Activated naive CD4-positive, alpha-beta T cell (primary cell): Measurements from ENCODE around the gene PKD2.
"Not testable (repeated sequence)": the region's sequence is repeated elsewhere in the genome, so short reads cannot be mapped to it uniquely, and the experiment has no call there.

Experiments
- DNase-seq, 4 experiments: peaks; one replicate each; lab custom pipeline; 2025; lab: John Stamatoyannopoulos, UW

PKD2 gene

DNA sequence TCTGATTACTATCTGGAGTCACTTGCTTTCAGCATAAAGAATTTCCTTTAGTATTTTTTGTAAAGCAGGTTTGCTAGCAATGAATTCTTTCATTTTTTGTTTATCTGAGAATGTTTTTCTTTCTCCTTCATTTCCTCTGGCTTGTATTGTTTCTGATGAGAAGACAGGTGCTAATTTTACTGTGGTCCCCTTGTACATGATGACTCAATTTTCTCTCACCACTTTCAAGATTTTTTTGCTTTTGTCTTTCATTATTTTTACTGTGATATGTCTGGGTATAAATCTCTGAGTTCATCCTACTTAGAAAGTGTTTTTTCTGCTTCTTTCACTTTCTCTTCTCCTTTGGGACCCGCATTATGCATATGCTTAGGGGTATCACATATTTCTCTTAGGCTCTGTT is 62.6 kb downstream of the PKD2 start:
- no peak for DNase-seq

DNA sequence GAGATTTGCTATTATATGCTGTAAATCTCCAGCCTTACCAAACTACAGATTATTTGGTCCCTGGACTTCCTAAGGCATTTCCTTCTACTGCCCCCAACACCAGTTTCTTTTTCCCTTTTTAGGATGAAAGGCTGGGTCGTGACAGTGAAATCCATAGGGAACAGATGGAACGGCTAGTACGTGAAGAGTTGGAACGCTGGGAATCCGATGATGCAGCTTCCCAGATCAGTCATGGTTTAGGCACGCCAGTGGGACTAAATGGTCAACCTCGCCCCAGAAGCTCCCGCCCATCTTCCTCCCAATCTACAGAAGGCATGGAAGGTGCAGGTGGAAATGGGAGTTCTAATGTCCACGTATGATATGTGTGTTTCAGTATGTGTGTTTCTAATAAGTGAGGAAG is 67.9 kb downstream of the PKD2 start:
- DNase-seq, result no peak

DNA sequence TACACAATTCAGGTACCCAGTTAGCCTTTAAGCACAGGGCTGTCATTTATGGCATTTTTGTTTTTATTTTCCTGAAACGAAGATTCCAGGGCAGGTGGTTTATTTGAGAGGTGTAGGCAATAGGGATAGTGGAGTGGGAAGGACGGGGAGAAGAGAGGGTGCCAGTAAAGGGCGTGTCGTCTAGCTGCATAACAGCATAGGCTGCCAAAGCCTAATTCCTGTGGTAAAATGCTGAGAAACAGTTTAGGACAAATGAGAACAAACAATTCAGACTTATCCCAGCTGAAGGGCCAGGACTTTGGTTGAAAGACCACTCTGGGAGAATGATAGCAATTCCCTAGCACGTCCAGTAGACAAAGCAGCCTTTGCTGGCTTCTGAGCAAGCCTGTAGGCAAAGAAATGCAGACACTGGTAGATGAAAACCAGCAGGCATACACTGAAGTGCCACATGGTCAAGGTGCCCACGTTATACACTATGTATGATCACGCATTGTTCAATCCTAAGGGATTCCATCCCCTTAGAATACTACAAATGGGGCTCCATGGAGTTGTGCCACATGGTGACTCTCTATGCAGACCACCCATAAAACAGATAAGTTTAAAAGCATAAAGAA is 70.6 kb downstream of the PKD2 start:
- DNase-seq, result no peak

DNA sequence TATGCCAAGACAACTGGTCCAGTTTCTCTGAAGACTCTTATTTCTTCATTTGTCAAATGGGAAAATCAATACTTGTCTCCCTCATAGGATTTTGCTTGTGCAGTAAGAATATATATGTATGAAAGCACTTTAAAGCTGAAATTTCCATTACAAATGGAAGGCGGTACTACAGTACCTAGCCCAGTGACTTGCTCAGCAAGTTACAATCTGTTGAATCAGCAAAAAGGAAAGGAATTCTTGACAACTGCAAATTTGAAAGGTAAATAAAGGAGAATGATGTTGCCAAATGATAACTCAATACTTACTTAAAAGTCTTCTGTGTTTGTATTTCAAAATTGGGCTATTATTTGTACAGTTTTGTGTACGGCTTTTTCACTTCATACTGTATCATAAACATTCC is 71.1 kb downstream of the PKD2 start:
- DNase-seq, result no peak

DNA sequence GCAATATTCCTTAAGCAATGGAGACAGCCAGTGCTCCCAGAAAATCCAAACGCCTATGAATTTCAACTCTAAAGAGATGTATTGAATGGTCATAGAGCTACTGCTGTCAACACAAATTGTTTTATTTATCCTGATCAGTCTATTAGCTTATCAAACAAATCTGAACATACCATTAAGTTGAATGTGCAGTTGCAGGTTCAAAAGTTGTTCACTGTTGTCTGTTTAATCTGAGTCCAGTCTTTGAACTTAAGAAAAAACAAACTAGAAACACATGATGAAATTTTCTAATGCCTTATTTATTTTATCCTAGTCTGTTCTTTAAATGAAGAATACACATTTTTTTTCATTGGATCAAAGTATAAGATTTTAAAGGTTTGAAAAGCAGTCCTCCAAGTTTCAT is 73.2 kb downstream of the PKD2 start:
- DNase-seq, result no peak

DNA sequence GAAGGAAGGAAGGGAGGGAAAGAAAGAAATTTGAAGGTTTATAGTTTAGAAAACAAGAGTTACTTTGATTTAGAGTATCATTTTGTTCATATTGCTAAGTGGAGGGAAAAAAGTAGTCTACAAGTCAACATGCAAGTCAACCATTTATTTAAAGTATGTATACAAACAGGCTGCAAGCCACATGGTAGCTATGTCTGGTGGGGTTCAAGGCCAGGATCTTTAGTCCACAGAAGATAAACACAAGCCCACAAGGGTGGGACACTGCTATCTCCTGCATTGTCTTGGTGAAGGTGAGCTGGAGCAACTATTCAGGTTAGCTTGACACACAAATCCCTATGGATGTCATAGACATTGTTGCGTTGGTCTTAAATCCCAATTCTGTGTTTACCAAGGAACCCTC is 79.6 kb downstream of the PKD2 start:
- no peak for DNase-seq

DNA sequence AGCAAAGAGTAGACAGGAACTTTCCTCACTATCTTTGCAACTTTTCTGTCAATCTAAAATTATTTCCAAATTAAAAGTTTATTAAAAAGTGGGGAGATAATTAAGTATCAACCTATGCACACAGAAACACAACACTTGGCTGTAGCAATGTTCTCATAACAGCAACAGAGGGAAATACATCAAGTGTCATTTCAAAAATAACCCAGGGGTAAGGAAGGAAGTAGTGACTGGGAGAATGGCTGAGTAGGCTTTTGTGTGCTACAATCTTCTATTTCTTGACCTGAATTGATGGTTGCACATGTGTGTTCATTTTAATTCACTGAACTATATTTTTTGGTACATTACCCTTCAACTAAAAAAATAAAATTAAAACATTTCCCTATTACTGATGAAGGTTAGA is 83.5 kb downstream of the PKD2 start:
- no peak for DNase-seq

DNA sequence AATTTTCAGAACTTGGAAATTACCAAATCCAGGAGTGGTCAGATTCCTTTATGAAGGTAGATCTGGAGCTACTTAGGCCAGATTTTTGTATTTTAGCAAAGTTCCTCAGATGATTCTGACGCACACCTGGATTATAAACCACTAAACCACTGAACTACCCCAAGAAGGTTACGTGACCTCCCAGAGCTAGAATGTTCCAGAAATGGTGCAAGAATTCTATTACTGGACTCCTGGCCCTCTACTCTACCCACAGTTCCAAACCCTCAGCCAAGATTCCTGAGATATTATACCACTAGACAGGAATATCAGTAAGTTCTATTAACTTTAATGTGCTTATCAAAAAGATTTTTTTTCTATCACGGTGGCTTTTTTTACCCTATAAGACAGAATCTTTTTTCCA is 83.9 kb downstream of the PKD2 start:
- no peak for DNase-seq

DNA sequence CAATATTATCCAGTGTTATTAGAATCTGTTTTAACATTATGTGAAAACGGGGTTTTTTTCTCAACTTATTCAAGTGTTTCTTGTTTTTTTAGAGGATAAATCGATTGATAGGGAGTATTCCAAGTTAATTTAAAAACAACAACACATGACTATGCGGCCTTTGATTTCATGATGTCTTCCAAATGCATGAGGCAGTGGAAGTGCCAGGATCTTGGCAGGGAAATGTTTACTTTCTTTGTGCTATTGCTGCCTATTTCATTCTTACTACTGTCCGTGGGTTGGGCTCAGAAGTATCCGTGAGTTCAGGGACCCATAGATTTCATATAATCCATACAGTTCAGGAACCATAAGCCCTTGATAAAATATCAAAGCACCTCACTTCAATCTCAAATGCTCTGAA is 86.4 kb downstream of the PKD2 start:
- DNase-seq, result no peak

DNA sequence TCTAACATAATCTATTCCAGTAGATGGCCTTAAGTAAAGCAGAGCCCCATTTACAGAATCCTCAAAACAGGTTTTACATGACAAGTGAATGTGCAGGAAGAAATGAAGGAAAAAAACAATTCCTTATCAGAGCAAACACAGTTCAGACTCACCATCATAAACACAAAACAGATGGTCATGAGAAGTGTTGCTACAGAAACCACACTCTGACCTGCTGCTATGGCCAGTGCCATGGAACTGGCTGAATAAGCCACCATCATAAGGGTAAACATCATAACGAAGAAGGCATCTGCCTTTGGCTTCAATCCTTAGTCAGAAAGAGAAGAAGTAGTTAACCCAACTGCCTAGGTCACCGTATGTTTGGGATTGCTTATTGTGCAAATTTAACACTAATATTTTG is 89.9 kb downstream of the PKD2 start:
- DNase-seq, result no peak

DNA sequence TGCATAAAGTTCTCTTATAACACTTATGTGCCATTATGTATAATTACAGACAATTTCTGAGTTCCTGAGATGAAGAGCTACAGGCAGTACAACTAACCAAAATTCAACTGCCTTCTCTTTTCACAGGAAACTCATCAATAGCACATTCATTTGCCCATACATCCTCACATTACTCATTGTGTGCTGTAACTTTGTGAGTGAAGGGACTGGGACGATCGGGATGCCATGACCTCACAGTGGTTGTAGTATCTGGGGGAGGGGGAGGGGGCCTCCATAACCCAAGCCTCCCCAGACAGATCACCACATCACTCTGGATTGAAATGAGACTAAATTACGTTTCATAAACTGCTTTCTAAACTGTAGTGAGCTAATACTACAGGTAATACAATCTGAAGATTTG is 90.3 kb downstream of the PKD2 start:
- DNase-seq, result no peak

DNA sequence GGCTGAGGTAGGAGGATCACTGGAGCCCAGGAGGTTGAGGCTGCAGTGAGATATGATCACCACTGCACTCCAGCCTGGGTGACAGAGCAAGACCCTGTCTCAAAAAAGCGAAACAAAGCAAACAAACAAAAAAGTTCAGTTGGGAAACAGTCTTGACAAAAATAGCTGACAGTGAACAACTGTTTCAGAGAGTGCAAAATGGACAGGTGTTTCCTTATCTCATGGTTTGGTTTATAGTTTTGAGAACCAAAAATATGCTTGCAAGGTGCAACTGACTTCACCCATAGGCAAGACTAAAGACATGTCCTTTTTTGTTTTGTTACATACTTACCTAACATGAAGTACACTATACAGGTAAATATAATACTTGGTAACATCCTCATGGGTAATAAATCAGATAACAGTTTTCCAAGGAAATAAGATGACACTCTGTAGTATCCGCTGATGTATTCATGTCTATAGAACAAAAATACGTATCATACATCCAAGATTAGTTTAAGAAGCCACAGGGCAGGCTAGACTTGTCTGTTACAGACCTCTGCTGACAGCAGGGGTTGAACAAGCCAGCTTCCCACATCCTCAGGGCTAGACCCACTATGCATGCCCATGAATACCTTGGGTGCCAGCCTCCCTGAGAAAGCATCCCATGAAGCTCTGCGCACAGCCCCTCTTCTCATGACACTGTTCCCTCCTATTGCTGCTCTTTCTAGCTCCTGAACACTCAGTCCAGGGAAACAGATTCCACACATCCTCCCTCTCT is 91.7 kb downstream of the PKD2 start:
- DNase-seq, result no peak

DNA sequence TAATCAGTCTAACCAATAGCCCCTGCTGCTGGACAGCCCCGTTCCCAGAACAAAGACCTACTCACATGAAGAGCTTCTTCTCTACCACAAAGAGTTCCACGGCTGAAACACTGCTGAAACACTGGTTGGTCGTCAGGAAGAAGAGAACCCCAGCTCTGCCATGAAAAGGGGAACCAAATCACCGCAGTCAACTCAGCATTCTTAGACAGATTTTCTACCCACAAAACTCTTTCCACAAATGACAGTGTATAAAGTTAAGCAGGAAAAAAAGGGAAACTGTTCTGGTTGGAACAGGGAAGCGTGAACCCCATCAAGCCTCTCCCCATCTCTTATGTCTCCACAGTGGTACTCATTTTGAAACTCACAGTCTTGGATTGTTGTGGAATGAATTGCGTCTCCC is 93.7 kb downstream of the PKD2 start:
- no peak for DNase-seq

DNA sequence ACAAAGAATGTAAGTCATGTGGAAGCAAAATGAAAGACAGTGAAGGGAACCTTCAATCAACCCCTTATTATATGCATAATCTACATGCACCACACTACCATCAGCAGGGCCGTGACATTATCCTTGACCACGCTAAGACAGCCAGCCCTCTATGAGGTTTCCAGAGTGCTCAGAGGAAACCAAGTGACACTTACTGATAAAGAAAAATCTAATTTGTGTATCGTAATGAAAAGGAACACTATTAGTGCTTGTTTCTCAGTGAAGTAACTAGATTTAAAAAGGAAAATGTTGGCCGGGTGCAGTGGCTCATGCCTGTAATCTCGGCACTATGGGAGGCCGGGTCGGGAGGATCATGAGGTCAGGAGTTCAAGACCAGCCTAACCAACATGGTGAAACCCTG is 94.6 kb downstream of the PKD2 start:
- DNase-seq, result no peak

DNA sequence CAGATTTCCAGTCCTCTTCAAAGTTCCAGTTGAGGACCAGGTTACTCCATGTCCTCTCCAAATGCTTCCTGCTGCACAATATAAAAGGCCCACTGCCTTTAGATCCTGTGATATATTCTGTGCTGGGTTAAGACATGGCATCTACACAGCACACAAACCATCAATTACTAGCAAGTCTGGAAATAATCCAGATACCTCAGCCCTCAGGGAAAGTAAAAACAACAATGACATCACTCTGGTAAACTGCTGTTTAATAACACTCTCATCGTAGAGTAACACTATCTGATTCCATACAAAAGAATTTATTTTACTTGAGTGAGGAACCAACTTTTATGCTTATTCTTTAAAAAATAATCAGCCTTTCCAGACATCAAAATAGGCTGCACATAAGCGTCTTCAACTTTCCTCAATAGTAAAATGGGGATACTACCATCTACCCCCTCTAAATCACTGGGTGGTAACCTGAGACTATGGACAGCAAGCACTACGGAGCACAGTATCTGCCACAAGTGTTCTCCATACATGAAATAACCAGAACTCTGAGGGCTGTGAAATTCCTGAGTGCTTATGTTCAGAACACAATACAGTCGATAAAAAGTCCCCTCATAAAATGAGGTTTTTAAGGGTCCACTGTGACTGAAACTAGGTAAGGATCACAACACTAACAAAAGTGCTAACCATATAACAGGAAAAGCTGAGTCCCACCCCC is 97.6 kb downstream of the PKD2 start:
- DNase-seq, result no peak

DNA sequence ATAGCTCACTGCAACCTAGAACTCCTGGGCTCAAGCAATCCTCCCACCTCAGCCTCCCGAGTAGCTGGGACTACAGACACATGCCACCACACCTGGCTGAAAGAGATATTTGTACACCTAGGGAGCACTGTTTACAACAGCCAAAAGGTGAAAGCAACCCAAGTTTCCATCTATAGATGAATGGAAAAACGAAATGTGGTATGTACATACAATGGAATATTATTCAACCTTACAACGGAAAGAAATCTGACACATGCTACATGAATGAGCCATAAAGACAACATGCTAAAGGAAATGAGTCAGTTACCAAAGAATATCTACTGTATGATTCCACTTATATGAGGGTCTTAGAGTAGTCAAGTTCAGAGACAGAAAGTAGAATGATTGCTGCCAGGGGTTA is 98.8 kb downstream of the PKD2 start:
- DNase-seq, result no peak

DNA sequence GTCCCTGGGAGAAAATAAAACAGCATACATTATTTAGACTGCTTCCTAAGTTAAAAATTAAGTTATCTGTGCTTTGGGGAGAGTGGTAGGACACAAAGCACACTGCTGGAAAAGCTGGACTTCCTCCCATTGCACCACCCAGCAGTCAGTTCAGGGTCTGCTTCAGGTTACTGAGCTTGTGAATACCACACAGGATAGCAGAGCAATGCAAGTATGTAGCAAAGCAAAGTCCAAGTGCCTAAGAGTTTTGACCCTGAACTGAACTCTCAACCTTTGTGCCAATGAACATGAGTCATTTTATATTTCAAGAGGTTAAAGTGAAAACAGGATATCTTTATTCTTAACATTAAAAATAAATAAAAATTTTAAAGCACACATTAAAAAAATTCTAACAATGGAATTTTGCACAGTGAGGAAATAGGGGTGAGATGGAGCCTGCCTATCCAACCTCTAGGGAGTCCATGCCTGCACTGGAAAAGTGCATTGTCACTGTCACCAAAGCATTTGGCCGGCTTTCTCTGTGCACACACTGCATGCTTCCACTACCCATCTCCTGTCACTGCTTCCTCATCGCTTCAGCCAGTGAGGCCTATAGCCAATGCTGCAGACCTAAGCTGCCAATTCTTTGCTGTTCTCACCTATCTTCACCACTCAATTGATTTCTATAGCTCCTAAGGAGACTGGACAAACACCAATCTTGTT is 100.1 kb downstream of the PKD2 start:
- DNase-seq, result no peak

DNA sequence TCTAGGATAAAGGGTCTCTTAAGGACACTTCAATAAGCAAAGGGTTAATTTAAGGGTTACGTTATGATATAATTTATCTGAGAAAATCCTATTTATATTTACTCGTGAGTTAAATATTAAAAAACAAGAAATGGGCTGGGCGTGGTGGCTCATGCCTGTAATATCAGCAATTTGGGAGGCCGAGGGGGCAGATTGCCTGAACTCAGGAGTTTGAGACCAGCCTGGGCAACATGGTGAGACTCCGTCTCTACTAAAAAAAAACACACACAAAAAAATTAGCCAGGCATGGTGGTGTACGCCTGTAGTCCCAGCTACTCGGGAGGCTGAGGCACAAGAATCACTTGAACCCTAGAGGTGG is 100.7 kb downstream of the PKD2 start:
- DNase-seq, result not testable (repeated sequence)

DNA sequence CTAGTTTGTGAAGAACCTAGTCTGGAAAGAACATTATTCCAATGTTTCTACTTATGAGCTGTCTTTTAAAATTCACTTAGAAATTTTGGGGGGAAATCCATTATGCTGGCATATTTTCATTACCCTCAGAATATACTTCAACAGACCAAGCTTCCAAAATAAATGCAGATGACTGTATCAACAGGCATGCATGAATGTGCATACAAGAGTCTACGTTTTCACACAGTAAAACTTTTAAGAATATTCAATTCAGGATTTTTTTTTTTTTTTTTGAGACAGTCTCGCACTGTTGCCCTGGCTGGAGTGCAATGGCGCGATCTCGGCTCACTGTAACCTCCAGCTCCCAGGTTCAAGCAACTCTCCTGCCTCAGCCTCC is 101.3 kb downstream of the PKD2 start:
- DNase-seq, result no peak

DNA sequence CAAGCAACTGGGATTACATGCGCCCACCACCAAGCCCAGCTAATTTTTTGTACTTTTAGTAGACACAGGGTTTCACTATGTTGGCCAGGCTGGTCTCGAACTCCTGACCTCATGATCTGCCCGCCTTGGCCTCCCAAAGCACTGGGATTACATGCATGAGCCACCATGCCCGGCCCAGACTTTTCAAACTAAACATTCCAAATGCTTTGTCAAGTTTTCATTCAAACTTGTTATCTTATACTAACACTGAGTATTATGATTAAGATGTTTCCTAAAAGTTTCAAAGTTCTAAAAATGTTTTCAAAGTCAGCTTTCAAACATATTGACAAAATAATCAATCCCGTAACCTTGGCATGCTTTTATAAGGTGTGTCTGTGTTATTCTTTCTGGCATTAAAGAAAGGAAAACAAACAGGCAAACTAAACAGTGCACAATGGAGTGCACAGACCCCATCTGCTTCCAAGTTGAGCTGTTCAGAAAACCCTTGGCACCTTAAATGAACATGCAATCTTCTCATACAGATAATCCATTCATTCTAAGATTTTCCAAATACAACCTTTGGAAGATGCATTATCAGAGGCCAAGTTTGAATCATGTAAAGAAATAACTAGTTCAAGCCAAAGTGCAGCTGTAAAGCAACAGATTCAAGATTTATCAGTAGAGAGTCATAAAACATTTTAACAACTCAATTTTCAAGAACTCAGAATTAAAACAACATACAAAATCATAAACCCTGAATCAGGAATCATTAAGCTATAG is 101.9 kb downstream of the PKD2 start:
- DNase-seq, result no peak

DNA sequence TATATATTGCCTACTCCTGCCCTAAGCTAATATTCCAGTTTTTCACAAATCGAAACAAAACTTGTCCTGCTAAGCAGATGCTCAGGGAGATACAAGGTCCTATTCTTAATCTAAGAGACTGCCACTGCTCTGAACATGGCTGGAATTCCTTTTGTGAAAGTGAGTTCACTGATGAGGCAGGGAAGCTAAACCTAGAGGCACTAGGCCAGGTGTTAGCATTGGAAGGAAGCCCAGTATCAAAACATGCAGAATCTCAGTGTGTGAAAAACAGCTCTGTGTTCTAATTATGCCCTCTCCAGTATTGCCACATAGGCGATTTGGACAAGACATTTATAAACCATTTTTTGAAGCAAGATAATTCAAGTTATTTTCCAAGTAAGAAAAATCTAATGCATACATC is 103.4 kb downstream of the PKD2 start:
- DNase-seq, result no peak

DNA sequence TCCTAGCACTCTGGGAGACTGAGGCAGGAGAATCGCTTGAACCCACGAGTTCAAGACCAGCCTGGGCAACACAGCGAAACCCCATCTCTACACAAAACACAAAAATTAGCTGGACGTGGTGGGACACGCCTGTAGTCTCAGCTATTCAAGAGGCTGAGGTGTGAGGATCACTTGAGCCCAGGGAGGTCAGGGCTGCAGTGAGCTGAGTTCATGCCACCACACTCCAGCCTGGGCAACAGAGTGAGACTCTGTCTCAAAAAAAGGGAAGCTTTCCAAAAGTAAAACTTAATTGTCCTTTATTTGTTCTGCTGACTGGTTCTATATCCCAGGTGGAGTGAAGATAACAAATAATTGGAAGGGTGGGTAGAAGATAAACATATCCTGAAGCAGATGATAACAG is 105.4 kb downstream of the PKD2 start:
- no peak for DNase-seq
